ENCODE results near the gene NOTCH2. TPM values are rescaled to one million over a fixed set of nuclear protein-coding genes. Genes with fewer than 3 reads are reported as not detected.

NOTCH2 gene
- total RNA-seq, 1 experiment from 2014 or later = 79.6 TPM

DNA sequence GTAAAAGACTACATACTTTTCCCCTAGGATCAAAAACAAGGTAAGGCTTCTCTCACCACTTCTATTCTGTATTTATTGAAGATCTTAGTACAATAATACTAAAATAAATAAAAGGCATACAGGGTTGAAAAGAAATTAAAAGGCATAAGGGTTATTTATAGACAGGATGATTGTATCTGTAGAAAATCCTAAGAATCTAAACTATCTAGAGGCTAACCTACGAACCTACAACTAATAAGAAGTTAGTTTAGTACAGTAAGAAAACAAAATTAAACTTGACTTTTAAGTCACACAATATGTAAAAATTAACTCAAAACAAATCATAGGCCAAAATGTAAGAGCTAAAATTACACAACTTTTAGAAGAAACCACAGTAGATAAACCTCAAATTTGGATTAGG, 122.7 kb downstream of the NOTCH2 start:
- H3K4me3 Mint-ChIP-seq (ENCODE audit: low read depth, unreplicated experiment) = no peak overlapping the region
- no peaks in the 10 kb centered on the region for H3K9me3 Mint-ChIP-seq (ENCODE audit: low read depth, unreplicated experiment)
- TF ChIP-seq, protein P1, sequence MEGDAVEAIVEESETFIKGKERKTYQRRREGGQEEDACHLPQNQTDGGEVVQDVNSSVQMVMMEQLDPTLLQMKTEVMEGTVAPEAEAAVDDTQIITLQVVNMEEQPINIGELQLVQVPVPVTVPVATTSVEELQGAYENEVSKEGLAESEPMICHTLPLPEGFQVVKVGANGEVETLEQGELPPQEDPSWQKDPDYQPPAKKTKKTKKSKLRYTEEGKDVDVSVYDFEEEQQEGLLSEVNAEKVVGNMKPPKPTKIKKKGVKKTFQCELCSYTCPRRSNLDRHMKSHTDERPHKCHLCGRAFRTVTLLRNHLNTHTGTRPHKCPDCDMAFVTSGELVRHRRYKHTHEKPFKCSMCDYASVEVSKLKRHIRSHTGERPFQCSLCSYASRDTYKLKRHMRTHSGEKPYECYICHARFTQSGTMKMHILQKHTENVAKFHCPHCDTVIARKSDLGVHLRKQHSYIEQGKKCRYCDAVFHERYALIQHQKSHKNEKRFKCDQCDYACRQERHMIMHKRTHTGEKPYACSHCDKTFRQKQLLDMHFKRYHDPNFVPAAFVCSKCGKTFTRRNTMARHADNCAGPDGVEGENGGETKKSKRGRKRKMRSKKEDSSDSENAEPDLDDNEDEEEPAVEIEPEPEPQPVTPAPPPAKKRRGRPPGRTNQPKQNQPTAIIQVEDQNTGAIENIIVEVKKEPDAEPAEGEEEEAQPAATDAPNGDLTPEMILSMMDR (IDR thresholded peaks at IDR 0.05; ENCODE audit: unreplicated experiment) = no peak
- CTCF ChIA-PET = interaction anchor here (0.6 kb wide), 1 partner anchor 1379 kb away, joined by 3 read pairs; no protein-coding TSS in a partner anchor
- intact Hi-C loops (cut with micrococcal nuclease; ENCODE audit: unreplicated experiment) = no loop called here
- no TSS peak for BruUV-seq (replicated peaks)
- H3K27ac Mint-ChIP-seq (ENCODE audit: unreplicated experiment) = no peak overlapping the region
- H3K27me3 Mint-ChIP-seq (ENCODE audit: unreplicated experiment) = no peaks in the 10 kb centered on the region
- no peaks in the 10 kb centered on the region for H3K4me1 Mint-ChIP-seq (ENCODE audit: low read depth, unreplicated experiment)
- DNase-seq = no peak
- no peaks in the 10 kb centered on the region for H3K36me3 Mint-ChIP-seq (ENCODE audit: insufficient read depth, unreplicated experiment)

DNA sequence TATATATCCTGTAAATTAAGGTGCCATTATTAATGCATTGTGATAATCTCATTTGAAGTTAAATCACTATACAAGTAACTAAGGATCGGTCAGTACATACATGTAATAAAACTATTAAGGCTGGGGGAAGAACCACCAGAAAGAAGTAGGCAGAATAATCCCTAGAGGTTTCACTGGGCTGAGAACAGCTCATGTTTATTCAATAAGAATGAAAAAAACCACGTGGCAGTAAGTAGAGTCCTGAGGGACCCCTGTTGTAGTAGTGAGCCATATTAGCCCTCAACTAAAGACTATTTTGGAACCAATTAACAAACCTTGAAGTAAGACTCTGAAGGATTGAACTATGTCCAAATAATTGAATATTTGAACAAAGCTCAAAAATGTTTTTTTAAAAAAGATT, 126.2 kb downstream of the NOTCH2 start:
- Mint-ChIP-seq H3K9me3 (ENCODE audit: low read depth, unreplicated experiment) (no peaks in the 10 kb centered on the region), H3K4me1 (ENCODE audit: low read depth, unreplicated experiment) (no peaks in the 10 kb centered on the region), H3K36me3 (ENCODE audit: insufficient read depth, unreplicated experiment) (peaks cover 4% of the 10 kb centered on the region), H3K27me3 (ENCODE audit: unreplicated experiment) (no peaks in the 10 kb centered on the region), H3K27ac (ENCODE audit: unreplicated experiment) (no peak overlapping the region), H3K4me3 (ENCODE audit: low read depth, unreplicated experiment) (no peak overlapping the region)
- CTCF ChIA-PET = no interaction called here
- intact Hi-C loops (cut with micrococcal nuclease; ENCODE audit: unreplicated experiment) = no loop called here
- no TSS peak for BruUV-seq (replicated peaks)
- DNase-seq = no peak
- TF ChIP-seq, protein P1 (IDR thresholded peaks at IDR 0.05; ENCODE audit: unreplicated experiment) = no peak

DNA sequence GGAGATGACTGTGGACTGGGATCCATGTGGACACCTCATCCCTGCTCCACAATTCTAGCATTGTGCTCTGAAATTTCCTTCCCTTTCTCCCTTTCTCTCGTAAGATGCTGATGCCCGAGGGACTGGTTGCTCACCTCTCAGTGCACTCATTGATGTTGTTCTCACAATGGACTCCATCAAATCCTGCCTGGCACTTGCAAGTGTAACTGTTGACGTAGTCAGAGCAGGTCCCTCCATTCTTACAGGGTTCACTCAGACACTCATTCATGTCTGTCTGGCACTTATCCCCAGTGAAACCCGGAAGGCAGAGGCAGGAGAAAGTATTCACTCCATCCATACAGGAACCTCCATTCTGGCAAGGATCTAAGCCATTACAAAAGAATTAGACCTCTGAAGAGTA, 128.1 kb downstream of the NOTCH2 start:
- DNase-seq = no peak
- Mint-ChIP-seq H3K9me3 (ENCODE audit: low read depth, unreplicated experiment) (no peaks in the 10 kb centered on the region), H3K4me3 (ENCODE audit: low read depth, unreplicated experiment) (no peak overlapping the region), H3K36me3 (ENCODE audit: insufficient read depth, unreplicated experiment) (peaks cover 4% of the 10 kb centered on the region), H3K4me1 (ENCODE audit: low read depth, unreplicated experiment) (no peaks in the 10 kb centered on the region), H3K27ac (ENCODE audit: unreplicated experiment) (no peak overlapping the region), H3K27me3 (ENCODE audit: unreplicated experiment) (no peaks in the 10 kb centered on the region)
- CTCF ChIA-PET = no interaction called here
- TF ChIP-seq, protein P1 (IDR thresholded peaks at IDR 0.05; ENCODE audit: unreplicated experiment) = no peak
- BruUV-seq (replicated peaks) = no TSS peak
- intact Hi-C loops (cut with micrococcal nuclease; ENCODE audit: unreplicated experiment) = no loop called here

DNA sequence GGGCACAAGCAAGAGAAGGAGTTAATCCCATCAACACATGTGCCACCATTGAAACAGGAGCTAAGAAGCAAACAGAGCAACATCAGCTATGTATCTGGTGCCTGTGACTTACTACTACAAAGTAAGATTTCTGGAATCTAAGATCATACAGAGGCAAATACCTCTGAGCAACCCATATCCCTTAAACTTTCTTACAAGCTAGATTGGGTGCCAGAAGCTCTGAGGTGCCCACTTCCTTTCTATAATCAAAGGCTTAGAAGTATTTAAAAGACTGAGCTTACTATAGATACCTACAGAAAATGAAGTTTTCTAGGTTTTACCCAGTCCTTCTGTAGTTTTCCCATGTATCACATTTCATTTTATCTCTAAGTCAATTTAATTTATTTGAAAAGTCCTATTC, 128.8 kb downstream of the NOTCH2 start:
- H3K4me1 Mint-ChIP-seq (ENCODE audit: low read depth, unreplicated experiment) = no peaks in the 10 kb centered on the region
- H3K9me3 Mint-ChIP-seq (ENCODE audit: low read depth, unreplicated experiment) = no peaks in the 10 kb centered on the region
- CTCF ChIA-PET = no interaction called here
- no TSS peak for BruUV-seq (replicated peaks)
- intact Hi-C loops (cut with micrococcal nuclease; ENCODE audit: unreplicated experiment) = no loop called here
- DNase-seq = no peak
- H3K27me3 Mint-ChIP-seq (ENCODE audit: unreplicated experiment) = no peaks in the 10 kb centered on the region
- TF ChIP-seq, protein P1 (IDR thresholded peaks at IDR 0.05; ENCODE audit: unreplicated experiment) = no peak
- H3K36me3 Mint-ChIP-seq (ENCODE audit: insufficient read depth, unreplicated experiment) = peaks cover 11% of the 10 kb centered on the region
- no peak overlapping the region for H3K4me3 Mint-ChIP-seq (ENCODE audit: low read depth, unreplicated experiment)
- no peak overlapping the region for H3K27ac Mint-ChIP-seq (ENCODE audit: unreplicated experiment)
